ENCODE measurements around the gene GNPAT. TPM values are rescaled to one million over a fixed set of nuclear protein-coding genes. Genes with fewer than 3 reads are reported as not detected.

The GNPAT gene
- total RNA-seq, 4 donors from 2014 or later = 31.0 to 61.9 (median 45.6) TPM

- no peak for DNase-seq
- no peak for TF ChIP-seq POLR2A (IDR thresholded peaks at IDR 0.05)
- no peak for TF ChIP-seq CTCF (IDR thresholded peaks at IDR 0.05)
- Histone ChIP-seq H3K27me3 (no peaks in the 10 kb centered on the region), H3K36me3 (no peaks in the 10 kb centered on the region), H3K9me3 (no peaks in the 10 kb centered on the region), H3K4me3 (no peak overlapping the region), H3K4me1 (no peaks in the 10 kb centered on the region), H3K27ac (no peak overlapping the region)
These were observed 44.7 kb upstream of the GNPAT start for GRCh38 chr1:231196307-231196706.

DNA sequence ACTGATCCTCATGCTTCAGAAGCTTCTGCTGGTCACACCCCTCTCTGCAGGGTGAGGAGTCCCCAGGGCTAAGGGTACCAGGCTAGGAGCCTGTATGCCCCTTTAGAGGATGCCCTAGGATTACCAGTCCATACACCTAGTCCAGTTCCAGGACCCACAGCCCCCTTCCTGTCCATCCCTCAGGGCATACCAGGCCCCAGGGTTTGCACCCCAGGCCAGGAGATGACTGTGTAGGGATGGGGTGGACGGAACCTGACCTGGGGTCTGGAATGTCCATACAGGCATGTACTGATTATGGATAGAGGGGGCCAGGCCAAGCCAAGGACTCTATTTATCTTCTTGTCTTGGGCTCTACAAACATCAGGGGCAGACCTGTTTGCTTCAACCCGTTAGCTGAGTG lies 44.3 kb upstream of the GNPAT start:
- no peaks in the 10 kb centered on the region for H3K9me3 ChIP-seq
- H3K4me3 ChIP-seq = no peak overlapping the region
- no peaks in the 10 kb centered on the region for H3K36me3 ChIP-seq
- no peak overlapping the region for H3K27ac ChIP-seq
- TF ChIP-seq POLR2A (IDR thresholded peaks at IDR 0.05) (no peak), CTCF (IDR thresholded peaks at IDR 0.05) (no peak)
- H3K4me1 ChIP-seq = no peaks in the 10 kb centered on the region
- no peaks in the 10 kb centered on the region for H3K27me3 ChIP-seq
- peak in 1 of 3 donors; percentile 16 for DNase-seq

- no peaks in the 10 kb centered on the region for H3K4me1 ChIP-seq
- no peaks in the 10 kb centered on the region for H3K36me3 ChIP-seq
- no peak overlapping the region for H3K27ac ChIP-seq
- TF ChIP-seq POLR2A (IDR thresholded peaks at IDR 0.05) = no peak
- no peak for TF ChIP-seq CTCF (IDR thresholded peaks at IDR 0.05)
- no peaks in the 10 kb centered on the region for H3K27me3 ChIP-seq
- H3K4me3 ChIP-seq = no peak overlapping the region
- peak in 1 of 3 donors; percentile 15 for DNase-seq
- no peaks in the 10 kb centered on the region for H3K9me3 ChIP-seq
These were observed 41.1 kb upstream of the GNPAT start for GRCh38 chr1:231199868-231200267.

GRCh38 chr1:231200388-231201031 lies 40.5 kb upstream of the GNPAT start:
- TF ChIP-seq CTCF (IDR thresholded peaks at IDR 0.05) (no peak), POLR2A (IDR thresholded peaks at IDR 0.05) (no peak)
- H3K4me1 ChIP-seq = no peaks in the 10 kb centered on the region
- H3K4me3 ChIP-seq = no peak overlapping the region
- no peaks in the 10 kb centered on the region for H3K27me3 ChIP-seq
- peak in 1 of 3 donors; percentile 10 for DNase-seq
- H3K36me3 ChIP-seq = no peaks in the 10 kb centered on the region
- no peak overlapping the region for H3K27ac ChIP-seq
- H3K9me3 ChIP-seq = no peaks in the 10 kb centered on the region

DNA sequence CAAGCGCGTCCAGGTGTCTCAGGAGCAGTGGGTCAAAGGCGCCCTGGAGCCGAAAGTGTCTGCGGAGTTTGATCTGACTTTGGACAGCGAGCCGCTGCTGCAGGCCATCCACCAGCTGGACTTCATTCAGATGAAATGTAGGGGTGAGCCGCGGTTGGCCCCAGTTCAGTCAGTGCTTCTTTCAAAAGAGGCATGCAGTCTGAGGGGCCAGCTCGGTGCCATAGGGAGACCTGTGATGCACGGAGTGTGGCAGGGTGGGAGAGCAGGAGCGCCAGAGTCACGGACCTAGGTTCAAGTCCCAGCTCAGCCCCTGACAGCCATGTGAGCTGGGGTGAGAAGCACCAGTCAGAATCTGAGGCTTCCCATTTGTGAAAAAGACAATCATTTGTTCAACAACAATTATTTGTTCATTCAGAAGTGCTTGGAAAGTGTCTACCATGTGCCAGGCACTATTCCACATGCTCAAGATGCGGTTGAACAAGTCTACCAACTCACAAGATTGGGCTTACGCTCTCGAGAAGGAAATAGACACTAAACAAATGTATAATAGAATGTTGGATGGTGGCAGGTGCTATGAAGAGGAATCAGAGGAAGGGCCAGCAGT lies 39.5 kb upstream of the GNPAT start:
- no peak overlapping the region for H3K27ac ChIP-seq
- DNase-seq = peak in 1 of 3 donors; percentile 19
- no peaks in the 10 kb centered on the region for H3K27me3 ChIP-seq
- no peaks in the 10 kb centered on the region for H3K4me1 ChIP-seq
- H3K36me3 ChIP-seq = no peaks in the 10 kb centered on the region
- no peak overlapping the region for H3K4me3 ChIP-seq
- TF ChIP-seq POLR2A (IDR thresholded peaks at IDR 0.05) = no peak
- TF ChIP-seq CTCF (IDR thresholded peaks at IDR 0.05) = no peak
- H3K9me3 ChIP-seq = no peaks in the 10 kb centered on the region

Measured in Peyer's patch (tissue), 4 donors.